Gastroesophageal sphincter (tissue), 4 donors: ENCODE data around the gene DOLK. TPM values are rescaled to one million over a fixed set of nuclear protein-coding genes. Genes with fewer than 3 reads are reported as not detected.

ENCODE experiments used
- ATAC-seq: fragments of 150-250 bp; one replicate; pipeline ENCODE4 v1.9.1; 2016; ENCODE audit warnings: mild to moderate bottlenecking, moderate library complexity
- H3K27ac ChIP-seq, 4 donors: fragments of 200-600 bp; sonication (generic) in 3 of 4; 1 replicate in 3 of 4; 2 replicates in 1 of 4; pipeline ENCODE4 v1.5.1; 2016 to 2019
- H3K27me3 ChIP-seq: fragments of 200-600 bp; sonication (generic); one replicate; pipeline ENCODE4 v1.5.1; 2019
- H3K36me3 ChIP-seq, 2 donors: fragments of 200-600 bp; sonication (generic); one replicate each; pipeline ENCODE4 v1.5.1; 2019; ENCODE audit warnings: control low read depth in 1 of 2
- H3K4me1 ChIP-seq, 3 donors: fragments of 200-600 bp; sonication (generic); 1 replicate in 2 of 3; 2 replicates in 1 of 3; pipeline ENCODE4 v1.5.1; 2016 to 2019; ENCODE audit warnings: control low read depth in 2 of 3
- H3K4me3 ChIP-seq, 2 donors: fragments of 200-600 bp; sonication (generic); one replicate each; pipeline ENCODE4 v1.5.1; 2019; ENCODE audit warnings: mild to moderate bottlenecking in 1 of 2, moderate library complexity in 1 of 2
- H3K9me3 ChIP-seq, 3 donors: fragments of 200-600 bp; sonication (generic); one replicate each; pipeline ENCODE4 v1.5.1; 2017 to 2019; ENCODE audit warnings: control low read depth in 2 of 3
- CTCF ChIP-seq, 4 experiments: fragments of 200-600 bp in 2 of 4; fragments of 450-650 bp in 2 of 4; sonication (generic) in 1 of 4; IDR thresholded peaks; one replicate each; pipeline ENCODE4 v1.5.1; 2017 to 2019; ENCODE audit warnings: antibody characterized with exemption in 4 of 4, mild to moderate bottlenecking in 2 of 4, moderate library complexity in 2 of 4
- EP300 ChIP-seq: sonication (generic); formaldehyde crosslinking; IDR thresholded peaks from one replicate; pipeline ENCODE4 v1.6.1; 2017; ENCODE audit warnings: antibody characterized with exemption, mild to moderate bottlenecking
- POLR2A ChIP-seq, 2 donors: fragments of 450-650 bp; IDR thresholded peaks; one replicate each; pipeline ENCODE4 v1.6.1; 2017; ENCODE audit warnings: antibody characterized with exemption in 2 of 2, mild to moderate bottlenecking in 2 of 2, moderate library complexity in 1 of 2
- POLR2AphosphoS5 ChIP-seq: sonication (generic); formaldehyde crosslinking; IDR thresholded peaks from one replicate; pipeline ENCODE4 v1.6.1; 2017; ENCODE audit warnings: antibody characterized with exemption
- WGBS, 2 donors: methylation state at CpG; one replicate each; pipeline ENCODE4 v1.1.5; 2018; ENCODE audit warnings: low coverage in 1 of 2; 5-methylcytosine and 5-hydroxymethylcytosine counted together
- total RNA-seq, 4 donors: library from RNA; depleted of rRNA; stranded (reverse); fragments of >200 nt; gene quantifications; one replicate each; pipeline ENCODE4 v1.1.0, GENCODE V29; 2016

Gene DOLK
- total RNA-seq, 4 donors from 2014 or later: 9.8 to 17.1 (median 13.0) TPM

GRCh38 chr9:128940946-128941755, 6.3 kb downstream of the DOLK start:
- no peak overlapping the region for H3K4me3 ChIP-seq
- WGBS, 2 donors: 68 to 100% methylated on average over 1 to 3 of the region's 12 CpGs
- no peaks in the 10 kb centered on the region for H3K9me3 ChIP-seq
- H3K27me3 ChIP-seq: no peaks in the 10 kb centered on the region
- H3K27ac ChIP-seq: peak overlapping the region in 3 of 4 donors; percentile 10 to 42 (median 41)
- no peak for TF ChIP-seq EP300
- no peak for TF ChIP-seq POLR2A (IDR thresholded peaks at IDR 0.05)
- no peak for TF ChIP-seq CTCF (IDR thresholded peaks at IDR 0.05)
- no peak for TF ChIP-seq POLR2AphosphoS5
- H3K36me3 ChIP-seq: peaks cover 0 to 63% of the 10 kb centered on the region in 2 donors
- H3K4me1 ChIP-seq: peaks cover 0 to 57% (median 2%) of the 10 kb centered on the region in 3 donors
- ATAC-seq: no peak

- ATAC-seq: peak; percentile 35
- peaks cover 0 to 63% of the 10 kb centered on the region in 2 donors for H3K36me3 ChIP-seq
- WGBS, 2 donors: 48 to 62% methylated on average over 4 to 7 of the region's 15 CpGs
Measured at GRCh38 chr9:128940271-128940921, 7.0 kb downstream of the DOLK start.

GRCh38 chr9:128937310-128938165, 9.9 kb downstream of the DOLK start:
- TF ChIP-seq CTCF (IDR thresholded peaks at IDR 0.05) (no peak), EP300 (no peak), POLR2AphosphoS5 (no peak), POLR2A (IDR thresholded peaks at IDR 0.05) (no peak)
- no peaks in the 10 kb centered on the region for H3K27me3 ChIP-seq
- WGBS, 2 donors: 93 to 100% methylated on average over 1 to 2 of the region's 9 CpGs
- ATAC-seq: no peak
- H3K4me3 ChIP-seq: no peak overlapping the region
- peaks cover 0 to 24% (median 0%) of the 10 kb centered on the region in 3 donors for H3K4me1 ChIP-seq
- H3K27ac ChIP-seq: no peak overlapping the region
- no peaks in the 10 kb centered on the region for H3K9me3 ChIP-seq
- peaks cover 0 to 56% of the 10 kb centered on the region in 2 donors for H3K36me3 ChIP-seq

More at GRCh38 chr9:128940271-128940921, 7.0 kb downstream of the DOLK start:
- Histone ChIP-seq H3K4me3 (no peak overlapping the region), H3K9me3 (no peaks in the 10 kb centered on the region), H3K4me1 (peaks cover 0 to 49% (median 0%) of the 10 kb centered on the region in 3 donors), H3K27ac (peak overlapping the region in 3 of 4 donors; percentile 2 to 42 (median 10)), H3K27me3 (no peaks in the 10 kb centered on the region)
- TF ChIP-seq CTCF (IDR thresholded peaks at IDR 0.05) (no peak), POLR2AphosphoS5 (no peak), EP300 (no peak), POLR2A (IDR thresholded peaks at IDR 0.05) (no peak)

- Histone ChIP-seq H3K4me3 (no peak overlapping the region), H3K27ac (no peak overlapping the region), H3K4me1 (peaks cover 0 to 13% (median 0%) of the 10 kb centered on the region in 3 donors), H3K36me3 (peaks cover 0 to 44% of the 10 kb centered on the region in 2 donors), H3K27me3 (no peaks in the 10 kb centered on the region), H3K9me3 (no peaks in the 10 kb centered on the region)
- ATAC-seq: no peak
- WGBS, 2 donors: 86 to 100% methylated on average over 1 to 7 of the region's 11 CpGs
- TF ChIP-seq EP300 (no peak), POLR2A (IDR thresholded peaks at IDR 0.05) (no peak), CTCF (IDR thresholded peaks at IDR 0.05) (no peak), POLR2AphosphoS5 (no peak)
Measured at GRCh38 chr9:128936171-128936865, 11.1 kb downstream of the DOLK start.
